GM12801 (cell line): ENCODE data around the gene GOLGA3.

ENCODE experiments used
- TF ChIP-seq, protein P1 (sequence below): IDR thresholded peaks from one replicate; pipeline ENCODE4 v1.5.1; 2011; ENCODE audit warnings: control low read depth; ENCODE audit not compliant: insufficient read length; ENCODE audit errors: extremely low read depth

Gene GOLGA3

GRCh38 chr12:132747395-132747794, 81.3 kb downstream of the GOLGA3 start:
- TF ChIP-seq, protein P1, sequence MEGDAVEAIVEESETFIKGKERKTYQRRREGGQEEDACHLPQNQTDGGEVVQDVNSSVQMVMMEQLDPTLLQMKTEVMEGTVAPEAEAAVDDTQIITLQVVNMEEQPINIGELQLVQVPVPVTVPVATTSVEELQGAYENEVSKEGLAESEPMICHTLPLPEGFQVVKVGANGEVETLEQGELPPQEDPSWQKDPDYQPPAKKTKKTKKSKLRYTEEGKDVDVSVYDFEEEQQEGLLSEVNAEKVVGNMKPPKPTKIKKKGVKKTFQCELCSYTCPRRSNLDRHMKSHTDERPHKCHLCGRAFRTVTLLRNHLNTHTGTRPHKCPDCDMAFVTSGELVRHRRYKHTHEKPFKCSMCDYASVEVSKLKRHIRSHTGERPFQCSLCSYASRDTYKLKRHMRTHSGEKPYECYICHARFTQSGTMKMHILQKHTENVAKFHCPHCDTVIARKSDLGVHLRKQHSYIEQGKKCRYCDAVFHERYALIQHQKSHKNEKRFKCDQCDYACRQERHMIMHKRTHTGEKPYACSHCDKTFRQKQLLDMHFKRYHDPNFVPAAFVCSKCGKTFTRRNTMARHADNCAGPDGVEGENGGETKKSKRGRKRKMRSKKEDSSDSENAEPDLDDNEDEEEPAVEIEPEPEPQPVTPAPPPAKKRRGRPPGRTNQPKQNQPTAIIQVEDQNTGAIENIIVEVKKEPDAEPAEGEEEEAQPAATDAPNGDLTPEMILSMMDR, result no peak

DNA sequence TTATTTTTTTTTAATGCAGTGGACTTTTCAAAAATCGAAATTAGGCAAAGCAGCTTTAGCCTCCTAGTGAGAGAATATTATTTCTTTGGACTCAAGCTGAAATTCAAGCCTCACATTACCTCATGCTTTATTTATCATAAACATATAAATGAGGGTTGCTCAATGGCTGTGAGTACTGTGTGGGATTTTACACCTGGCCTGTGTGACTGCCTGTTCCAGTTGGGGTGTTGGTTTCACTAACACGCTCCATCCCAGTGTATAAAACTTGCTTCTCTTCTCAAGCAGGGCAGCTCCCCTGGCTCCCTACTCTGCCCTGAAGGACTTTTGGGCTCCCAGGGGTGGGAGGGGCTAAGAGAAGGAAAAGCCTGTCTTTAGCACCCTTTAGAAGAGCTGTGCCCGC, 82.1 kb downstream of the GOLGA3 start:
- TF ChIP-seq, protein P1, result no peak

GRCh38 chr12:132743831-132744230, 84.8 kb downstream of the GOLGA3 start:
- TF ChIP-seq, protein P1, result no peak

DNA sequence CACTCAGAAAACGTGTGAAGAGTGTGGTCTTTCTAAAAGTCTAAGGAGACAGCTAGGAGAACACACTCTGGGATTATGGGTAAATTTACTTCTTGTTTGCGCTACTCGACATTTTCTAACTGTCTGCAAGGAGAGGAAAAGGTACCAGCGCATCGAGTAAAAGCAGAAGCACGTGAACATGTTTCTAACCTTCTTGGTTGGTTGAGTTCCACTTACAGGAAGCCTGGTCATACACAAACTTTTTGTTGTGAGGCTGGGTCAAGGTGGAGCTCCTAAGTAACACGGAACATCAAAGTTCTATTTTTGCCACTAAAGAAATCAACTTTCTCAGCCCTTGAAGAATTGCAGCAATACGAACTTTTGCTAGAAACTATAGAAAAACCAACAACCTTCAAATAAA, 87.0 kb downstream of the GOLGA3 start:
- TF ChIP-seq, protein P1, result no peak

DNA sequence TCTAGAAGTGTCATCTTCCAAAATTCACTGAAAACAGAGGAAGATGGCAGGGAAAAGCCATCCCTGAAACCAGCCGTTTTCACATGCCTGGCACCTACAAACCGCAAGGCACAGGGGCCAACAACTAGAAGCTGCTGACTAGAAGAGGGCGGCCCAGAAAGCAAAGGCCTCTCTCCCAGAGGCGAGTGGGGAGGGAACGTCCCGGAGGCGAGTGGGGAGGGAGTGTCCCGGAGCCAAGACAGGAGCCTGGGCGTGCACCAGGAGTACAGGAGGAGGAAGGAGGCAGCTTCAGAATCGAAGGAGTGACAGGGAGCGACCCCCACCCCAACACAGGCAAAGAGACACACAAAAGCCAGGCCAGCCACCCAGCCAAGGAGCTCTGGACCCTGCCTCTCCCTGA, 88.0 kb downstream of the GOLGA3 start:
- TF ChIP-seq, protein P1, result no peak

DNA sequence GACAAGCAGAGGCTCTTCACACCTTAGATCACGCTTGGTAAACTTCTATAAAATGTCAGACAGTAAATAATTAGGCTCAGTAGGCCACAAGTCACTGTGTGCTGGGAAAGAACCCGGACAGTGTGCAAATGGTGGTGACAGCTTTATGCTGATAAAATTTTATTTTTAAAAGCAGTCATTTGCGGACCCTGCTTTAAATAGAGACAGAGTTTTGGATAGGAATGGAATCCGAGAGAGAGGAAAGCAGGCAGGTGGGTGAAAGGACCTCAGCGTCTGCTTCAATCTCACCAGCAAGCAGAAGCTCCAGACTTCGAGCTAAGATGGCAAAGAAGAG, 88.4 kb downstream of the GOLGA3 start:
- TF ChIP-seq, protein P1, result no peak

DNA sequence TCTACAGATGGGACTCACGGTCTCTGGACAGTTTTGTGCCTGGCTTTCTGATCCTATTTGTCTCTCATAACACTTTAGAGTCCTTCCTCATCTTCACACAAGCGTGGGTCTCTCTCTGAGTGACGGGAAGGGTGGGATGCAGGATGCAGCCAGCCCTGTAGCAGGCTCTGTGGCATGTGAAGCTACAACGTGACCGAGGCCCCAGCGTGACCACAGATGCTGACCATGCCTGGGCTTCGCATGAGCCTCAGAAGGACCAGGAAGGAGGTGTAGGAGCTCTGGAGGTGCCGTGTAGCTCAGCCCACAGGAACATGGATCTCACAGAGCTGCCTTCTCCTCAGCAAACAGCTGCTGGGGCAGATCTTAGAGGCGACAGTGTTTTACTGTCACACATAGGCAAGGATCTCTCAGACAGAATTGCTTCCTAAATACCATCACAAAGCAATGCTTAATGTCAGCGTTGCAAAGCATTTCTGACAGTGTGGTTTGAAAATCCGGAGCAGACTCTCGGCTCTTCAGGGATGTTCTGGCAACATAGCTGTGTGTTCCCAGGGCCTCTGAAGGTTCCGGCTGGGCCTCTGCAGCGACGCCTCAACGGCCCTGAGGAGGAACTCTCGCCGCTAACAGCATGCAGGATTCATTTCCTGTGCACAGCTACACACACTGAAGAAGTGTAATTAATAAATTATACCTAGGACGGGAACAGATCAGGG, 88.9 kb downstream of the GOLGA3 start:
- TF ChIP-seq, protein P1, result no peak
